PFSK-1 (cell line): ENCODE measurements around the gene CTF1.

Source experiments
- FOXP2 ChIP-seq: optimal IDR thresholded peaks from 2 replicates; pipeline ENCODE3; 2011; ENCODE audit warnings: borderline replicate concordance, control low read depth, inconsistent platforms; ENCODE audit not compliant: insufficient read depth; ENCODE audit errors: extremely low read length, extremely low read depth
- POLR2AphosphoS5 ChIP-seq: IDR thresholded peaks from 2 replicates; pipeline ENCODE4 v1.6.1; 2012; ENCODE audit warnings: low read depth, mild to moderate bottlenecking, control low read depth, low read length, moderate library complexity
- SIN3A ChIP-seq: IDR thresholded peaks from 2 replicates; pipeline ENCODE4 v1.6.1; 2012; ENCODE audit warnings: mild to moderate bottlenecking, low read length, moderate library complexity, borderline replicate concordance; ENCODE audit not compliant: insufficient read depth
- TAF1 ChIP-seq: IDR thresholded peaks from 2 replicates; pipeline ENCODE4 v1.6.1; 2012; ENCODE audit warnings: low read length, control low read depth, borderline replicate concordance; ENCODE audit not compliant: insufficient read depth
- TF ChIP-seq, protein P1 (sequence below), 2 experiments: IDR thresholded peaks; 2 replicates each; pipeline versions ENCODE4 v1.6.1 to v1.8.0; 2011 to 2012; ENCODE audit warnings: low read depth in 2 of 2, low read length in 2 of 2, control low read depth in 1 of 2, inconsistent platforms in 1 of 2, mild to moderate bottlenecking in 1 of 2, moderate library complexity in 1 of 2; ENCODE audit not compliant: insufficient read depth in 1 of 2

DNA sequence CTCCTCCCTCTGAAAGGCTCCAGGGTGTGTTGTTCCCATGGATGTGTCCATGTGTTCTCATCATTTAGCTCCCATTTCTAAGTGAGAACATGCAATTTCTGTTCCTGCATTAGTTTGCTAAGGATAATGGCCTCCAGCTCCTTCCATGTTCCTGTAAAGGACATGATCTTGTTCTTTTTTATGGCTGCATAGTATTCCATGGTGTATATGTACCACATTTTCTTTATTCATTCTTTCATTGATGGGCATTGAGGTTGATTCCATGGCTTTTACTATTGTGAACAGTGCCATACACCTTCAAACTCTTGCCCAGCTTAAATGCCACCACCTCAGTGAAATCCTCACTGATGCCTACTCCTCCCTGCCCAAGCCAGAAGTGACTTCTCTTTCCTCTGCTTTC, 47.9 kb downstream of the CTF1 start:
- no peak for TF ChIP-seq POLR2AphosphoS5
- no peak for TF ChIP-seq SIN3A
- TF ChIP-seq, protein P1, sequence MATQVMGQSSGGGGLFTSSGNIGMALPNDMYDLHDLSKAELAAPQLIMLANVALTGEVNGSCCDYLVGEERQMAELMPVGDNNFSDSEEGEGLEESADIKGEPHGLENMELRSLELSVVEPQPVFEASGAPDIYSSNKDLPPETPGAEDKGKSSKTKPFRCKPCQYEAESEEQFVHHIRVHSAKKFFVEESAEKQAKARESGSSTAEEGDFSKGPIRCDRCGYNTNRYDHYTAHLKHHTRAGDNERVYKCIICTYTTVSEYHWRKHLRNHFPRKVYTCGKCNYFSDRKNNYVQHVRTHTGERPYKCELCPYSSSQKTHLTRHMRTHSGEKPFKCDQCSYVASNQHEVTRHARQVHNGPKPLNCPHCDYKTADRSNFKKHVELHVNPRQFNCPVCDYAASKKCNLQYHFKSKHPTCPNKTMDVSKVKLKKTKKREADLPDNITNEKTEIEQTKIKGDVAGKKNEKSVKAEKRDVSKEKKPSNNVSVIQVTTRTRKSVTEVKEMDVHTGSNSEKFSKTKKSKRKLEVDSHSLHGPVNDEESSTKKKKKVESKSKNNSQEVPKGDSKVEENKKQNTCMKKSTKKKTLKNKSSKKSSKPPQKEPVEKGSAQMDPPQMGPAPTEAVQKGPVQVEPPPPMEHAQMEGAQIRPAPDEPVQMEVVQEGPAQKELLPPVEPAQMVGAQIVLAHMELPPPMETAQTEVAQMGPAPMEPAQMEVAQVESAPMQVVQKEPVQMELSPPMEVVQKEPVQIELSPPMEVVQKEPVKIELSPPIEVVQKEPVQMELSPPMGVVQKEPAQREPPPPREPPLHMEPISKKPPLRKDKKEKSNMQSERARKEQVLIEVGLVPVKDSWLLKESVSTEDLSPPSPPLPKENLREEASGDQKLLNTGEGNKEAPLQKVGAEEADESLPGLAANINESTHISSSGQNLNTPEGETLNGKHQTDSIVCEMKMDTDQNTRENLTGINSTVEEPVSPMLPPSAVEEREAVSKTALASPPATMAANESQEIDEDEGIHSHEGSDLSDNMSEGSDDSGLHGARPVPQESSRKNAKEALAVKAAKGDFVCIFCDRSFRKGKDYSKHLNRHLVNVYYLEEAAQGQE (IDR thresholded peaks at IDR 0.05; ENCODE audit: insufficient read depth in 1 of 2, low read depth in 2 of 2, low read length in 2 of 2), result no peak
- TF ChIP-seq TAF1, result no peak
- no peak for TF ChIP-seq FOXP2
